Astrocyte of the cerebellum (primary cell): ENCODE results near the gene LORICRIN.

Source experiments
- DNase-seq: peaks from one replicate; pipeline ENCODE4 v3.0.0-alpha.2; 2011; ENCODE audit warnings: low read depth
- H3K4me3 ChIP-seq: 2 replicates; pipeline ENCODE4 v1.5.1; 2011; ENCODE audit warnings: mild to moderate bottlenecking, low read depth, low read length, moderate library complexity
- CTCF ChIP-seq: IDR thresholded peaks from 2 replicates; pipeline ENCODE4 v1.5.1; 2012; ENCODE audit warnings: low read length, low read depth, moderate library complexity, mild to moderate bottlenecking; ENCODE audit errors: missing control alignments
- in situ Hi-C: cut with HindIII; loops from 2 replicates; pipeline ENCODE4 v1.10.0; 2017; ENCODE audit warnings: low sequenced_read_pairs

The LORICRIN gene

GRCh38 chr1:153259387-153259786 is at the start of gene LORICRIN:
TSS of gene LORICRIN (plus strand) at chr1:153259687. CDS start at chr1:153260950, 1,263 bp downstream.
- in situ Hi-C loops: no loop called here
- no peak for DNase-seq
- no peak within 1 kb of the TSS for H3K4me3 ChIP-seq
- TF ChIP-seq CTCF: no peak

GRCh38 chr1:153210206-153210605 is 49.3 kb upstream of the LORICRIN start:
- H3K4me3 ChIP-seq: no peak overlapping the region
- DNase-seq: no peak
- in situ Hi-C loops: no loop called here
- no peak for TF ChIP-seq CTCF

- in situ Hi-C loops: no loop called here
- no peak for DNase-seq
- TF ChIP-seq CTCF: no peak
- no peak overlapping the region for H3K4me3 ChIP-seq
Measured at GRCh38 chr1:153212201-153212600, 47.3 kb upstream of the LORICRIN start.

GRCh38 chr1:153213519-153213918 is 46.0 kb upstream of the LORICRIN start:
- in situ Hi-C loops: no loop called here
- DNase-seq: no peak
- no peak for TF ChIP-seq CTCF
- H3K4me3 ChIP-seq: no peak overlapping the region

- no peak within 1 kb of the TSS for H3K4me3 ChIP-seq
- TF ChIP-seq CTCF: no peak
- in situ Hi-C loops: no loop called here
- DNase-seq: no peak
Measured at GRCh38 chr1:153217212-153217611, 42.3 kb upstream of the LORICRIN start, which contains the start of gene PRR9. TSS of gene PRR9 (plus strand) at chr1:153217584. CDS start at chr1:153218145, 561 bp downstream.

GRCh38 chr1:153217744-153218416 is 41.6 kb upstream of the LORICRIN start:
- no peak for DNase-seq
- in situ Hi-C loops: no loop called here
- H3K4me3 ChIP-seq: no peak overlapping the region
- no peak for TF ChIP-seq CTCF
